HG02943 (cell line): ENCODE measurements around the gene TGFBR2.
"Not testable (repeated sequence)": the region's sequence is repeated elsewhere in the genome, so short reads cannot be mapped to it uniquely, and the experiment has no call there.

Source experiments
- ATAC-seq: cut with Tn5 transposase; IDR thresholded peaks from one replicate; pipeline ENCODE4 v1.9.1; 2021; ENCODE audit warnings: mild to moderate bottlenecking, low read depth, moderate library complexity; ENCODE audit not compliant: unreplicated experiment

The TGFBR2 gene

DNA sequence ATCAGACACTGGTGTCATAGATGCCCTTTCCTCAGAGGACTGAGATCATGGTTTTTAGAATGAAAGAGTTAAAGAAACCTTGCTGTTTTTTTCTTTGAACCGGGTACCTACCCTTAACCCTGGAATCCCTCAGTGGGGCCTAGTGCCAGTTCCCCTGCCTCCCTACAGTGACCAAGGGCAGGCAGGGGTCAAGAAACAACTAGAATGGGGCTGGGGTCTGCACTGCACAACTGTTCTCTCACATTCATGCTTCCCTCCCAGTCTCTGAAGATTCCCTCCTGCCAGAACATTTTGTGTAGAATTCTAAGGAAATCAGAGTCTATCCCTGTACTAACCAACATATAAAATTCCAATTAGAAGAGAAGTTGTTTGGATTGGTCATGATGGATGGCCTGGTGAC is 47.9 kb downstream of the TGFBR2 start:
- ATAC-seq = no peak

GRCh38 chr3:30655187-30655812 is 48.9 kb downstream of the TGFBR2 start:
- ATAC-seq = no peak

DNA sequence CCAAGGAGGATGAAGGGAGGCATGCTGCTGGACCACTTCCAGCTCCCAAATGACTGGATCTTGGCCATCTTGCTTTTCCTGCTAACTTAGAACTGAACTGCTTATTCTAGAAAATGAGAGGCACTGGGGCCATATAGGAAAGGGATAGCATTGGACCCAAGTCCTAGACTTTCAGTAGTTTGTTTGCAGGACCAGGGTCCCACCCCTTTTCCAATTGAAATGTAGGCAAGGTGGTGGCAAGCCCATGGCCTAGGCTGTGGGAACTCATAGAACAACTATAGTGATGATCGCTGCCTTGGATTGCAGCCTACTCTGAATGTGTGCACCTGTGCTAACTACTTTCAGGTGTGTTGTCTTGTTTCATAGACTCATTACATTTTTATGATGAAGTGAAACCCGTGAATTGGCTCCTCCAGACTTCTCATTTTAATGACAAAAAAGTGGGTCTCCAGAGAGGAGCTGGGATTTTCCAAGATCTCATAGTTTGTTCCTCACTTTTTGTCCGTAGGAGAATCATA is 50.3 kb downstream of the TGFBR2 start:
- ATAC-seq = no peak

DNA sequence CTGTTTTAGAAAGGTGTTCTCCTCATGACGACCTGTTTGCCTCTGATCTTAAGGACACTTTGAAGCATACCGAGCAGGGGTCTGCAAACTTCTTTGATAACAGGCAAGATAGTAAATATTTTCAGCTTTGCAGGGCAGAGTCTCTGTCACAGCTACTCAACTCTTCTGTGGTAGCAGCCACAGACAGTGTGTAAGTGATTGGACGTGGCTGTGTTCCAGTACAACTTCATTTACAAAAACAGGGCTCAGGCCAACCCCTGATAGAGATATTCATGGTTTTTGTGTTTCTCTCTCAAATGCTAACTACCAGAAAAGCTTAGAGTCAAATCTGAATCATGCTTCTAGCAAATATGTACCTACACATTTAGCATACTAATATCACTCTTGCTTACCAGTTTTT is 51.5 kb downstream of the TGFBR2 start:
- peak; percentile 10 for ATAC-seq

DNA sequence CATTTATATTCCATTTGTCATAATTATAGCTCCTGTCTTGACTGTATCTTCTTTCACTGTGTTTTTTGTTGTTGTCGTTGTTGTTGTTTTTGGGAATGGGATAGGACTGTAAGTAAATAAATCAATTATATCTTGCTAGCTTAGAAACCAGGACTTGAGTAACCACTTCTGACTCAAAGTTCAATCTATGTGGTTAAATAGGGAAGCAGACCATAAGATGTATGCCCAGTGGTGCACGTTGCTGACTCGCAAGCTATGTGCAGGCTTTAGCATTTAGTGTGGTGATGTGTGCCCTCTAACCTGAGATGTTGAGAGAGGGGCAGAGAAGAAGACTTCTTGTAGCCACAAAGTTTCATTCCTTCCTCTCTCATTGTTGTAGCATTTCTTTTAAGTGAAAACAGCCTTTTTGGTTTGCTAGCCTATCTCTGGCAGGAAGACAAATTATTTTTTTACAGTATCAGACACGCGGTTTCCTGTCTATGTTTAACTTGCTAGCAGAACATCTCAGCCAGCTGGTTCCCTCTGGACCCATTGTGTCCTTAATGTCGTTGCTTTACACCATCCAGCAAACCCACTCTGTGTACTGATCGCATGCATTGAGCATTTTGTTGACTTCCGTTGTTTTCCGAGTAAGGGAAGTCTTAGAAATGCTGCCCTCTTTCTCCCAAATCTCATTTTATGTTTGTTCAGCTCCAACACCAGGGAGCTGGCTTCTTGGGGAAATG is 52.1 kb downstream of the TGFBR2 start:
- peak; percentile 89 for ATAC-seq

DNA sequence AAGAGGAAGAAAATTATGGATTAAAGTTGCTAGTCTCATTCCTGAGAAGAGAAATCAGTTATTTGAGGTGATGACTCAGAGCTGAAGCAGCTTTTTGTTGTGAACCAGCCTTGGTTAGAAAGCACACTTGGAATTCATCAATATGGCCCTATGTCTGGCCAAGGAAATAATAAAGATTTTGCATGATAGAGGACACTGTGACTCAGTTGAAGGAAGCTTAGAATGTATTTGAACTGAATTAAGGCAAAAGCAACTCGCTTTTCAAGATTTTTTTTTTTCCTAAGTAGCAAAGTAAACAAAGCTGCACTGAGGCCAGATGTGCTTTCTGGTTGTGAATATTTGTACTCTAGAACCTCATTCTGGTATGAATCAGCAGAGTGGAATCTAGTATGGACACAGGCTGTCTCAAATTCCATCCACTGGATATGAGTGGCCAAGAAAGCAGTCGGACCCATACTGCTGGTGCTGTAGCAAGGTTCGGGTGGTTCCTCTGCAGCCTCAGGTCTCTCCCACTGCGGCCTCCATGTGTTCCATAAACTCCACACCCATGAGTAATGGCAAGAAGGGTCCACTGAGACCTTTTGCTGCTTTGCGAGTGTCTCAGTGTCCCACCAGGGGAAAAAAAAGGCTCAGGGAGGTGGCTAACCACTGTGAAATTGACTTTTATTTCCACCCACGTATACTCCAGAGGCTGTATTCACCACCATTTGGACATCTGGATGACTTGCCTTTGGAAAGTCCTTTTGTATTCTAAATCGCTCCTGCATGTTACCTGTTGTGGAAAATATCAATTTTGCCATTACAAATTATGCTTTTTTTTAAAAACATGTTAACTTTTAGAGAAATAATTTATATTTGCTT is 53.1 kb downstream of the TGFBR2 start:
- no peak for ATAC-seq

GRCh38 chr3:30660136-30660535 is 53.7 kb downstream of the TGFBR2 start:
- no peak for ATAC-seq

- ATAC-seq = no peak
Measured at GRCh38 chr3:30660656-30661055, 54.3 kb downstream of the TGFBR2 start.

GRCh38 chr3:30661098-30661873 is 54.9 kb downstream of the TGFBR2 start:
- no peak for ATAC-seq

GRCh38 chr3:30662836-30663235 is 56.4 kb downstream of the TGFBR2 start:
- ATAC-seq = no peak

- ATAC-seq = no peak
Measured at GRCh38 chr3:30663533-30664241, 57.3 kb downstream of the TGFBR2 start.

GRCh38 chr3:30664459-30664858 is 58.1 kb downstream of the TGFBR2 start:
- no peak for ATAC-seq

DNA sequence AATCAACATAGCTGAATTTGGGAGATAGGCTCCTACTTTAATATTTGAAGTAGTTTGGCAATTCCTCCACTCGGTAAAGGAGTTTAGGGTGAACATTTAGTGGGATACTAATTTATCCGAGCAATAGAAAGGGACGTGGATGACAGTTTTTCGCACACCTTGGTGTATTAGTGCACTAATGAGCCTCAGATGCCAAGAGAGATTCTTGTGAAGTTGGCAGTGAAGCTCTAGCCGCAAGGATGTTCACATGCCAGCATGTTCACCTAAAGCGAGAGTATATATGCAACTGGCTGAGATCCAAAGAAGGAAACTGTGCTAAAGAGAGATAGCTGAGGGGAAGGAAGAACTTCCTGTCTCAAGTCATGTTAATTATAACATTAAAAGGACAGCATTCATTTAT is 58.5 kb downstream of the TGFBR2 start:
- no peak for ATAC-seq

GRCh38 chr3:30665539-30665938 is 59.1 kb downstream of the TGFBR2 start:
- ATAC-seq = no peak

DNA sequence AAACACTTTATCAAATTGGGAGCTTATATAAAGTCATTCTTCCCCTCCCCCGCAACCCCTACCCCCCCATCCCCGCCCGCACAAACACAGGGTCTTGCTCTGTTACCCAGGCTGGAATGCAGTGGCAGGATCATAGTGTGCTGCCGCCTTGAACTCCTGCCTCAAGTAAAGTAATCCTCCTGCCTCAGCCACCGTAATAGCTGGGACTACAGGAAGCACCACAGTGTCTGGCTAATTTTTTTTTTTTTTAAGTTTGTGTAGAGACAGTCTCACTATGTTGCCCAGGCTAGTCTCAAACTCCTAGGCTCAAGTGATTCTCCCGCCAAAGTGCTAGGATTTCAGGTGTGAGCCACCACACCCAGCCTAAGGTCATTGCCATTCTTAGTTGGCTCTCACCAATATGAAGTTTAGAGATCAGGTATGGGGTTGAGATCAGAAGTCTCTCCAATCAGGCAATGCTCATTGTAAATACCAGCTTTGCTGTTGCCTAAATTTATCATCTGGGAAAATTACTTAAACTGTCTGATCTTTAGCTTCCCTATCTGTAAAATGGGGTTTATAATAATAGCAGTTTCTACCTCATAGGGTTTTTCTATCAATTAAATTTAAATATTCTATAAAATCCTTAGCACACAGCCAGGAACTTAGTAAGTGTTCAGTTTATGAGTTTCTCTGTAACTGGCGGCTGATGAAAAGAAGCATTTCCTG is 60.3 kb downstream of the TGFBR2 start:
- no peak for ATAC-seq

- no peak for ATAC-seq
Measured at GRCh38 chr3:30667280-30667651, 60.9 kb downstream of the TGFBR2 start.

- ATAC-seq = no peak
Measured at GRCh38 chr3:30668051-30668609, 61.7 kb downstream of the TGFBR2 start.

DNA sequence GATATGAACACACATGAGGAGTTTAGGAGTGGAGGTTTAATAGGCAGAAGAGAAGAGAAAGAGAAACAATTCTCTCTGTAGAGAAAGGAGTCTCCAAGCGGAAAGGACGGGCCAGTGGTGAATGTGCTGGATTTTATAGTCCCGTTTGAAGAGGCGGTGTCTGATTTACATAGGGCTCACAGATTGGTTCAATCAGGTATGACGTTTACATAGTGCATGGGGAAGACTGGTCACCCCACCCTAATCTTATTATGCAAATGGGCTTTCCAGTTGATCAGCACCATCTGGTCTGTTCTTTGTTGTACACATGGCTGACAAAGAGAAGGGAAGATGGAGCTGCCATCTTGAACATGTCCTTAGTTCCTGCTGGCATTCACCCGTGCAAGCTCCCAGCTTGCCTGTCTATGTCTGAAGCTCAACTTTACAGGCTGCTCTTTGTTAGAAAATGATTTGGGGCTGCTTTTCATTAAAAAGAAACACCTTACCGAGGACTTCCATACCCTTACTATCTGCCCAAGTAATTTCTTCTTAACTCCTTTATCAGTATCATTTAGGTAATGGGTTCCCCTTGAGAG is 63.0 kb downstream of the TGFBR2 start:
- not testable (repeated sequence) for ATAC-seq

DNA sequence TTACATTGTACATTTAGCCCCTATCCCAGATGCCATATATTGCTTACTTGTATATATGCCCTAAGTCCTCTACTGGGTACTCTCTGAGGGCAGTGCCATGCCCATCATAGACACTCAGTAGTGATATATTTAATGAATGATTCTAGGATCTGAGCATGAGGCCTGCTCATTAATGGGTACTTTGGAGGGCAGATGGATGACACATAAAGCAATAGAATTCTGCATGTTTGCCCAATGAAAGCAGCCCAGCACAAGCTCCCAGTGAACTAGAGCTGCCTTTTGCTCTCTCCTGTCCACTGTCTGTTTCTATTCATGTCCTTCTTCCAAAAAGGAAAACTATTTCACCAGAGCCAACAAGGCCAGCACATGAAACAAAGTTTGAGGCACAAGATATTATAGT is 63.9 kb downstream of the TGFBR2 start:
- no peak for ATAC-seq
